SH-SY5Y (cell line): ENCODE results near the gene LRFN5.

Experiments
- GATA2 ChIP-seq: IDR thresholded peaks from 2 replicates; pipeline ENCODE4 v1.6.1; 2011; ENCODE audit warnings: mild to moderate bottlenecking, low read depth, low read length
- GATA3 ChIP-seq: IDR thresholded peaks from 2 replicates; pipeline ENCODE4 v1.6.1; 2011; ENCODE audit warnings: low read depth, mild to moderate bottlenecking, low read length, moderate library complexity

The LRFN5 gene

GRCh38 chr14:41810362-41810761 is 203.7 kb downstream of the LRFN5 start:
- TF ChIP-seq GATA2 = no peak
- TF ChIP-seq GATA3 = no peak

- no peak for TF ChIP-seq GATA3
- TF ChIP-seq GATA2 = no peak
Observed at GRCh38 chr14:41817626-41818025, 210.9 kb downstream of the LRFN5 start.

- TF ChIP-seq GATA2 = no peak
- TF ChIP-seq GATA3 = no peak
Observed at GRCh38 chr14:41824441-41824840, 217.8 kb downstream of the LRFN5 start.

GRCh38 chr14:41825622-41826021 is 218.9 kb downstream of the LRFN5 start:
- TF ChIP-seq GATA3 (no peak), GATA2 (no peak)

DNA sequence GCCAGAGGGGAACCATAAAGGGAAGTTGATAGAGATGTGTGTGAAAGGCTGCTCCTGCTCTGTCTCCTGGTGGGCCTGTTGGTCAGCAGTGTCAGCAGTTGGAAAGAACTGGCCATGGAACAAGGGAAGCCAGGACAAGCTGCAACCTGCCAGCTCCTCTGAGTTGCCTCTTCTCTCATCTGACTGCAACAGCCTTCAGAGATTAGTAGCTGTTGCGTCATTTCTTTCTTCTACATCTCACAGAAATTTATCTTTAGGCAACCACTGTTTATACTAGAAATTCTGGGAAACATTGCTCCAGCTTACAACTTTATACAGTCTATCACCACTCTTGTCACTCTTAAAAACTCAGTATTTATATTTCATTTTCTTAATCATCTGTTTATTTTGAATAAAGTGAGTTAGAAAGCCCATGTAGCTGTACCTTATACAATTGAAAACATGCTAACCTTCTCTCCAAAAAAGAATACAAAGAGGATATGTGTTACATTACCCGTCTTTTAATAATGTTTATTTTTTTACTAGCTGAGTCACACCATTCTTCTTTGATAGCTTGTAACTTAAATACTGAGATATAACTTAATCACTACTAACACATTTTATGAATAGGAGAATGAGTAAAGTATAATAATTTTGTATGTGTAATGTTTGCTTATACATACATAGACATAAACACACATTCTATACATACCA is 224.2 kb downstream of the LRFN5 start:
- no peak for TF ChIP-seq GATA3
- no peak for TF ChIP-seq GATA2

- TF ChIP-seq GATA2 = no peak
- no peak for TF ChIP-seq GATA3
Observed at GRCh38 chr14:41839661-41840060, 233.0 kb downstream of the LRFN5 start.

- TF ChIP-seq GATA2 (no peak), GATA3 (no peak)
Observed at GRCh38 chr14:41859336-41859735, 252.7 kb downstream of the LRFN5 start.

- TF ChIP-seq GATA3 = no peak
- no peak for TF ChIP-seq GATA2
Observed at GRCh38 chr14:41860586-41860985, 253.9 kb downstream of the LRFN5 start.

DNA sequence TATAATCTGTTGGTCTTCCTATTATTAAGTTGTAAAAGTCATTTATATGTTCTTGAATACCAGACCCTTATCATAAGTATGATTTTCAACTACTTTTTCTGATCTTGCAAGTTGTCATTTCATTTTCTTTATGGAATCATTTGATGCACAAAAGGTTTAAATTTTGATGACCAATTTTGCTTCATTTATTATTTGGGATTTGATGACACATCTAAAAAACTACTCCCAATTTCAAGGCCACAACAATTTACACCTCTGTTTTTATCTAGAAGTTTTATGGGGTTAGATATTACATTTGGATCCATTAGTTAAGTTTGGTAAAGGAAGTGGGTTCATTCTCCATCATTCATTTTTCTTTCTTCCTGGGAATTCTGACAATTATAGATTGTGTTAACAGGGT is 259.2 kb downstream of the LRFN5 start:
- no peak for TF ChIP-seq GATA2
- no peak for TF ChIP-seq GATA3

DNA sequence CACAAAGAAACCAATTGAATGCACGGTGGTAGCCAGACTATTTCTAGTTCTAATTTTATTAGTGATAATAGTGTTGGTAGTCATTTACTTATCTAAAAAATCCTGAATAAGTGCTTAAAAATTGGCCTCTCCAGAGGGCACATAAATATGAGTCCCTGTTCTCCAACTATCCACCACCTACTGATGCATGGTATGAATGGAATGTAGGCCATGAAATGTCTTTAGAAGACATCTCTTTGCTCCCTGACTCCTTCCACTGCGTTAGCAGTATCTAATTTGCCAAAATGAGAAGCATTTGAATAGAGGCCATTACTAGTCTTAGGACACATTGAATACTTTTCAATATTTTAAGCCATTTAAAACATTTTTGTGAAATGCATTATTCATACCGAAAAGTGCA is 261.7 kb downstream of the LRFN5 start:
- TF ChIP-seq GATA2 = no peak
- TF ChIP-seq GATA3 = no peak

DNA sequence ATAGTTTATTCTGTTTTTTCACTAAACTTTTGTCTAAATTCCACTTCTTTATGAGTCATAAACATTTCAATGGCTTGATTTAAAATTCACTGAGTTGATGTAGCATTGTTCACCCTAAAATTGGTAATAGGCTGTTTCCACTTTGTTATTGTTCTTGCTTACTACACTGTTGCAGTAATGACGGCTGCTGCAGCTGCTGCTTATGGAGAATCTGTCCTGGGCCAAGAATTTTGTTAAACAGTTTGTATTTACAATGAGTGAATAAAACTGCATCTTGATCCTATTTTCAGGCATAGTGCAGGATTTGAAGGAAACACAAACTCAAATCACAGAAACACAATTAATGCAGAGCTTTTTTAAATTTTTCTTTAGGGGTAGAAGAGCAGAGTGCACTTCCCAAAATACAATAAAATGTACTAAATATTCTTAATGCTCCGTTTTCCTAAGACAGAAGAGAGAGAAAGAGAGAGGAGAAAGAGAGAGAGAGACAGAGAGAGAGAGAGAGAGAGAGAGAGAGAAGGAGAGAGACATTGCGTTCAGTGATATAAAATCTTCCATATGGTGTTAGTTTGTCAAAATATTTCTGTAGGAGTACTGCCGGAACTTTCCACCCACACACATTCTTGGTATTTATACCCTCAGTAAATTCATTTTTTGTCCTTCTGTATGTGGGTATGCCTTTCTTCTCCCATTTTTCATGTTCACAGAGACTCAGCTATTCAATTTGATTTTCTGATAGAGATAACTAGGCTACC is 266.4 kb downstream of the LRFN5 start:
- no peak for TF ChIP-seq GATA3
- no peak for TF ChIP-seq GATA2

GRCh38 chr14:41873686-41874317 is 267.1 kb downstream of the LRFN5 start:
- TF ChIP-seq GATA2 = no peak
- no peak for TF ChIP-seq GATA3

DNA sequence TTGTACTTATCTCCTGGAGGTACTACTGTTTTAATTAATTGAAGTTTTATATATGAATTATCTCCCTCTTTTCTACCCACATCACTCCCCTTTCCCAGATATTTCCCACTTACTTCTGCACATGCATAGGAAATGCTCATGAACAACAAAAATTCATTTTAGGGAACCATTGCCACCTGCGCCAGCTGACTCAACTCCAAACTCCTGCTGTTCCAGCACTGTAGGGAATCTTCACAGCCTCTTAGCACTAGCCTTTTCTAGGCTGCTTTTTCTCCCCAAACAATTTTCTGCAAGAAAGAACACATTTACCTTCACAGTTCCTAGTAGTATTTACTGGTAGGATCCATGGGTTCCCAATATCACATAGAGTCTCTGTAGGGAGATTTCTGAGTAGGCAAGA is 268.4 kb downstream of the LRFN5 start:
- TF ChIP-seq GATA2 (no peak), GATA3 (no peak)

DNA sequence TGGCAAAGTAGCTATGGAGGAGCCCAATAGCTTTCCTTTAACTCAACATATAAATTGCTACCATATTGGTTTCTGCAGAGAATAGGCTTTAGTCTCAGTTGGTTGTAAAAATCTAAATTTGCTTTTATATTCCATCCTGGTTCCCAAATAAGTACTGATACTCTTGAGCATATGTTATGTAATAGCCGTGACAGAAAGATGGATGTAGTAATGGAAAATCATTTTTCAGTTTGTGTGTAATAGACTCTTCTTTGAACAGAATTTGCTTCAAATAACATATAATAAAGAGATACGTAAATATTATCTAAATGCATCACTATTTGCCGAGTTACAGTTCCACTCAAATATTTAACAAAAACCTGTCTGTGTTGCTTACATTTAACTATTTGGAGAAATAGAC is 271.6 kb downstream of the LRFN5 start:
- no peak for TF ChIP-seq GATA2
- TF ChIP-seq GATA3 = no peak

DNA sequence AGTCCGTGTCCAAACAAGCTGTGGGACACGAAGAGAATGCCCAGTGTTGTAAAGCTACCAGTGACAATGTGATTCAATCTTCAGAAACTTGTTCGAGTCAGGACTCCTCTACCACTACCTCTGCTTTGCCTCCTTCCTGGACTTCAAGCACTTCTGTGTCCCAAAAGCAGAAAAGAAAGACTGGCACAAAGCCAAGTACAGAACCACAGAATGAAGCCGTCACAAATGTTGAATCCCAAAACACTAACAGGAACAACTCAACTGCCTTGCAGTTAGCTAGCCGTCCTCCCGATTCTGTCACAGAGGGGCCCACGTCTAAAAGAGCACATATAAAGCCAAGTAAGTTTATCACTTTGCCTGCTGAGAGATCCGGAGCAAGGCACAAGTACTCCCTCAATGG is 284.9 kb downstream of the LRFN5 start:
- TF ChIP-seq GATA2 = no peak
- no peak for TF ChIP-seq GATA3

GRCh38 chr14:41899416-41899815 is 292.7 kb downstream of the LRFN5 start:
- TF ChIP-seq GATA2 (no peak), GATA3 (no peak)
